Midbrain (tissue), 1 donor: ENCODE measurements around the gene TMEM158.
A peak's percentile ranks its signal among the peaks of the same experiment; 100 is the strongest.

Experiments
- DNase-seq: peaks from one replicate; lab custom pipeline; 2025; lab: John Stamatoyannopoulos, UW

TMEM158 gene

DNA sequence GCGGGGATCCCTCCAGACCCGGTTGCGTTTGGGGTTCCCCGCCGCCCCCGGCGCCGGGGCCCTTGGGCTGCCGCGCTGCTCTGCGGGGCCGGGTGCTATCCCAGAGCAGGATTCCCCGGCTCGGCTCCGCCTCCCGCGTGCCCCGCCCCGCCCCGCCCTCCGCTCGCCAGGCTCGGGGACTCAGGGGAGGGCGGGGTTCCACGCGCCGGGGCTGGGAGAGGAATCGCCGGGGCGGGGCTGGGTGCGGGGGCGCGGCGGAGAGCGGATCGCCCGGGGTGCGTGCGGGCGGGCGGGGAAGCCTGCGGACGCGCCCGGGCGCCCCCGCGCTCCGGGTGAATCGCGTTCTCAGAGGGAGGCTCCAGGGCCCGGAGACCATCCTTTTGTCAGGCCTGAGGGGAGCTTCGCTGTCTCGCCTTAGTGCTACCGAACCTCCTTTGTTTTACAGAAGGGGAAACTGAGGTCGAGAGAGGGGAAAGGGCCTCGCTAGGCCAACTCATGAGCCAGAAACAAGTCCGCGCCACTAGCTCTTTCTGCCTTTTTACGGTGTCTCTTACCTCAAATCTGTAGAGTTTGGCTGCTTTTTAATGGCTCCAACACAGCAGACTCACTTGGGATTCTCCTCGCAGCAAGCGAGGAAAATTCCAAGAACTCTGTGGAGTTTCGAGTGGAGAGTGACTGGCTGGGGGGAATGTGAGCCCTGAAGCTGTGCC, at the start of gene TMEM158:
Gene TMEM158, minus strand, starts transcription at position 82 of the 710 bp plus-strand sequence. CDS start 260 bp downstream, outside the sequence.
- peak; percentile 60 for DNase-seq

- no peak for DNase-seq
Measured at GRCh38 chr3:45275006-45275704, 49.1 kb upstream of the TMEM158 start.

- no peak for DNase-seq
Measured at GRCh38 chr3:45273681-45274515, 47.8 kb upstream of the TMEM158 start.

DNA sequence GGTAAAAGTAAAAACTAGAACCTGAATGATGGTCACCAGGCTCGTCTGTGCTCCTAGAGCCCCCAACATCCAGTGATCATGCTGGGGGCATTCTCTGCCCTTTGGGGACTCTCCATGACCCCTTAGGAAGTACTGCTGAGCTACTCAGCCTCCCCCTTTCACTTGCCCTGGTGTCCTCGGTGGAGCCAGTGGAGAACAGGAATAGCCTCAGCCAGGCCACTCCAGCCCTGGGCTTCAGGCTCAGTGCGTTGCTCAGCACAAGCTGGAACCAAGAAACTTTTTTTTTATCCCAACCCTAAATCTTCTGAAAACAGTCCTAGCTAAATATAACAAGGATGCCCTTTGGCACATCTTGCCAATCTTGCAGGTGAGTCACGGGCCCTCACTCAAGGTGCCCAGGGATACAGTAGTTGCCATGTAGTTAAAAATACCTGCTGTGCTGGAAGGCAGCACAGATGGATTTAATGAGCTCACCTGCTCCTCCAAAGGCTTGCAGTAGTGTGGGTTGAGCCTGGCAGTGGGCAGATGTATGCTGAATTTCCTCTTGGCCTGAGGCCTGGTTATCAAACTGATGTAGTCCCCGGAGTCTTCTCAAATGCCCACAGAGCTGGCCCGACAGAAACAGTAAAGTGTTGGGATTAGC, 46.9 kb upstream of the TMEM158 start:
- DNase-seq = no peak

GRCh38 chr3:45272032-45272810, 46.1 kb upstream of the TMEM158 start:
- DNase-seq = no peak

- DNase-seq = no peak
Measured at GRCh38 chr3:45269952-45270351, 43.9 kb upstream of the TMEM158 start.

- DNase-seq = no peak
Measured at GRCh38 chr3:45267097-45267496, 41.0 kb upstream of the TMEM158 start.

DNA sequence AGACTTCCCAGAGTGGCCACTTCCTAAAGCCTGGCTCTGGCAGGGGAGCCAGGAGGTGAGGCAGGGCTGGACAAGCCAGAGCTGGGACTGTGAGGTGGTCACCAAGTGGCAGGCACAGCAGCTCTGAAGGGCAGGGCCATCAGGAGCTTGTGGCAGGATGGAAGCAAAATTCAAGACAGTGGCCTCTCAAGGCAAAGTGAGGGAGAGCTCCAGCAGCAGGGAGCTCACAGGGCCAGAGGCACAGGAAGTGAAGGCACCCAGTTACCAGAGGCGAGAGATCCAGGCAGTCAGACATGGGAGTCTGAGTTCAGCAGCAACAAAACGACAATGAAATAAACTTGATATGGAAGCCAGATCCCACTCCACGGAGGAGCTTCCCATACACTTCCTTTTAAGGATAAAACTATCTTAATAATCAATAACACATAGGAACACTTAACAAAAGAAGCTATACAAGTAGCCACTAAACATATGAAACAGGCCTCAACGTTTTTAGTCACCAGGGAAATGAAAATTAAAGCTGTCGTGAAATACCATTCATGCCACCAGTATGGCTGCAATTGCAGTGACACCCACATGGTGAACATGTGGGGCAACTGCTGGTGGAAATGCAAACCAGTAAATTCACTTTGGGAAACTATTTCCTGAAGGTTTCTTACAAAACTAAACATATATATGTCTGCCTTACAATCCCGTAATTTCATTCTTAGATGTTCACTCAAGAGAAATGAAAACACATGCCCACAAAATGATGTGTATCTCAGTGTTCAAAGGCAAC, 35.4 kb upstream of the TMEM158 start:
- DNase-seq = no peak

DNA sequence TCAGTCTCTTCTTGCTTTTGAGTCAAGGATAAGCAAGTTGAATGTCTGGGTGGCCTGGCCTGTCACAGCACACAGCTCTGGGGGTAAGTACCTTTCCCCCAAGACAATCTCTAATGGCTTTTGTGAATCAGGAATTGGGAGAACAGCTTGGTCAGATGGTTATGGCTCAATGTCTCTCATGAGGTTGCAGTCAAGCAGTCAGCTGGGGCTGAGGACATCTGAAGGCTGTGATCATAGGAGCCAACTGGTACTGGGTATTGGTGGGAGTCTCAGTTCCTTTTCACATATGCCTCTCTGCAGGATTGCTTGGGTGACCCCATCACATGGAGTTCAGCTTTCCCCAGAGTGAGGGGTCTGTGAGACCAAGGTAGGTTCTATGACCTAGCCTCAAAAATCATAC, 33.0 kb upstream of the TMEM158 start:
- no peak for DNase-seq

GRCh38 chr3:45258317-45258716, 32.2 kb upstream of the TMEM158 start:
- DNase-seq = no peak

DNA sequence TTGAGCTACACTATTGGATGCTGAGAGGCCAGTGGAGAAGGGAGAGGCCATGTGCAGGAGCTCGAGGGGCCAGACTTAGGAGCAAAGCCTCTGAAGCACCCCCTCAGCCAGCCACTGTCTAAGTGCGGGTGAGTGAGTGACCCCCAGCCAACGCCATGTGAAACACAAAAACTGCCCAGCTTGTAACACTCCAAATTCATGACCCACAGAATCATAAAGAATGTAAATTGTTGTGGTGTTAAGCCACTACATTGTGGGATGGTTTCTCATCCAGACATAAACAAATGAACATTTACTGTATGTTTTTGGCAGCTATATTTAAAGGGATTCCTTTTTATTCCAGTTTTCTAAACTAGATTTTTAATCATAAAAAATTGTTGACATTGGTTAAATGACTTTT, 27.2 kb upstream of the TMEM158 start:
- DNase-seq = no peak

DNA sequence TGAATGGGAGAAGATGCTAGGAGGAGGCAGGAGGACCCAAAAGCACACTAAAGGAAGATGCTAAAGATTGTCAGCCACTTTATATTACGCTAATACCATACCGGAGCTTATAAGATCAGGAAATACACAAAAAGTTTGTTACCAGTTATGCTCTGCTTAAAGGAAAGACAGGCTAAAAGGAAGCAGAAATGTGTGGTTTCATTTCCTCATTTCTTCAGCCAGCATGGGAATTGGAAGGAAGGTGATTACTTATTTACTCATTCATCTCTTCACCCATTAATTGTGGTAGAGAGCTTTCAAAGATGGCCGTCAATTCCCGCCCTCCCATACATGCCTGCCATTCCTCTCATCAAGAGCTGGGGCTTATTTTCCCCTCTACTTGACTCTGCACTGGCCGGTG, 26.7 kb upstream of the TMEM158 start:
- no peak for DNase-seq

GRCh38 chr3:45249391-45249790, 23.3 kb upstream of the TMEM158 start:
- DNase-seq = no peak

DNA sequence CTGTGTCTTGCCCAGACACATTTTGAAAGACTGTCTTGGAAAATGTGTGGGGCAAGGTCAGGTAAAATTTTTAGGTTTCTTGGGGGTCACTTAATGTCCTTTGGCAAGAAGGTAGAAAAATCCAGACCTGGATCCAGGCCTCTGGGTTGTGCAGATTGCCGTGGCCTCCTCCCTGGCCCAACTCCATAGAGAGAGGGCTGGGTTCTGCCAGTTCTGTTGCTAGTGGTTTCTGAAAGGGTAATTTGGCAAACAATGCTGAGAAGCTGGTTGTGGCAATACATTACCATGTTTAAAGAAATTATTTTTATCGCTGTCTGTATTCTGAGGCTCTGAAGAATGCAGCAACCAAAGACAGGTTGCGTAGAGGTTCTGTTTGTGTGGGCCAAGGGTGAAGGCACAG, 20.2 kb upstream of the TMEM158 start:
- DNase-seq = no peak

DNA sequence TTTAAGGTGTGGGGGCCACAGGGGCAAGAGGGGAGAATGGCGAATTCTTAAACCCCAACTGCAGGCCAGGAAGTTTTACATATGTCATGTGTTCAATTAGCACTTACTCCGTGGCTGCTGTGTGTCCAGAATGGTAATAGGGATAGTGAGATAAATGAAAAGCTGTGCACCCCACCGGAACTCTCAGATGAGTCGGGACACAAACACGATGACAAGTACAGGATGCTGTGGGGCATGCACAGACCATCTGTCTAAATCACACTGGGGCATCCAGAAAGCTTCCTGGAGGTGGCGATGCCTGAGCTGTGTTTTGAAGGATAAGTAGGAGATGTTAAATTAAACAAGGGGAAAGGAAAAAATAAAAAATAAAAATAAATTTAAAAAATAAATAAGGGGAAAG, 18.3 kb upstream of the TMEM158 start:
- DNase-seq = no peak

DNA sequence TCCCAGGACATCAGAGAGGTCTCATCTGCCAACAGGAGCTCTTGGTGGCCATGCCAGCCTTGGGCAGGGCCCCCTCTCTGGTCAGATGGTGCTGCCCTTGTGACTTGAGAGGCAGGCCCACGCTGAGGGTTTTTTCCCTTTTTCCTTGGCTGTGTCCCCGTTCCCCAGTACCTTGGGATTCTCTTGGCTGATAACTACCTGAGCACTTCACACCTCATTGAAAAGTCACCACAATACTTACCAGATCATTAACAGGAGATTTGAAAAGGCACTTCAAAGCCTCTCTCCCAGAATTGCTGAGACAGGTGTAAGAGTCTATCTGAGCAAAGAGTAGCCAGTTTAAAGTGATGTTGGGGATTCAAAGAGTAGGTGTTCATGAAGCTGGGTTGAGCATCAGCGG, 15.1 kb upstream of the TMEM158 start:
- DNase-seq = no peak

- no peak for DNase-seq
Measured at GRCh38 chr3:45240292-45240691, 14.2 kb upstream of the TMEM158 start.

DNA sequence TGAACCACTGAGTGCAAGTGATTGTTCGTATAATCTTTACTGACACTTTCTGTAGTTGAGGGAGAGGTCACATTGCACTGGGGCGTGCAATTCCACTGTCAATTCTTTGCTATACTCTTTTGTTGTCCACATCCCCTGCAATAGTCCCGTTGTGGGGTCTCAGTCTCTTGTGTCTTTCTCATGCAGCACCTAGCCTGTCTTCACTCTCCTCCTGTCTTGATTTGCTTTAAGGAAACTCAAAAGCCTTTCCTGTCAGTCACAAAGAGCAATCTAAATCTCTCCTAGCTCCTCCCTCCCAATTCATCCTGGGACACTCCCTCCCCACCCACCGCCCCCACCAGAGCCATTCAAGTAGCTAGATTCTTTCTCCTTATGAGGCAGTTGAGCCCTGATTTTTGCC, 13.2 kb upstream of the TMEM158 start:
- no peak for DNase-seq

GRCh38 chr3:45236964-45237363, 10.9 kb upstream of the TMEM158 start:
- no peak for DNase-seq

GRCh38 chr3:45235409-45235808, 9.3 kb upstream of the TMEM158 start:
- DNase-seq = no peak

DNA sequence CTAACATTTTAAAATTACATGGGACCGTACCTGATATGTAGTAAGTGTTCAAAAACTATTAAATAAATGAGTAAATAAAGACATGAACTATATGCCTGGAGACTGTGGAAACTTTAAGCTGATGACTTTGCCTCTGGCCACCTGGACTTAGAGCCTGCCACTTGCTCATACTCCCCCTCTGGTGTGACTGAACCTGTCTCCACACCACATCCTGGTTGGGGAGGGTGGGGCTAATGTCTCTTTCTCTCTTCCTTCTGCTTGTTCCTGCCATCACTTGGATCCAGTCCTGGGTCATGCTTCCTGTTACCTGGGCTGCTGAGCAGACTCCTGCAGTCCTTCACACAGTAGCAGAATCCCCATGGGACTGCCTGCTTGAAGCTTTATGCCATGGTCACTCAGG, 8.2 kb upstream of the TMEM158 start:
- DNase-seq = no peak
